ENCODE results near the gene TGIF1. TPM values are rescaled to one million over a fixed set of nuclear protein-coding genes. Genes with fewer than 3 reads are reported as not detected.

Gene TGIF1
- total and polyA plus RNA-seq, 9 donors: 36.2 to 53.3 (median 47.0) TPM

GRCh38 chr18:3480827-3481573 lies 31.0 kb downstream of the TGIF1 start:
- H3K27ac ChIP-seq (ENCODE audit: low read length): no peak overlapping the region
- WGBS (ENCODE audit: insufficient coverage): no CpG with 5 or more reads among the region's 5 CpGs
- no peaks in the 10 kb centered on the region for H3K9me3 ChIP-seq (replicated peaks; ENCODE audit: control insufficient read depth, low read depth, low read length)
- no peaks in the 10 kb centered on the region for H3K36me3 ChIP-seq (ENCODE audit: control insufficient read depth, insufficient read depth, low read length)
- peaks cover 9% of the 10 kb centered on the region for H3K4me1 ChIP-seq (ENCODE audit: control insufficient read depth, insufficient read depth, low read length)
- H3K27me3 ChIP-seq (ENCODE audit: control insufficient read depth, insufficient read depth, low read length): no peaks in the 10 kb centered on the region
- DNase-seq: no peak
- H3K4me3 ChIP-seq (ENCODE audit: low read length): no peak overlapping the region

GRCh38 chr18:3481696-3482210 lies 31.8 kb downstream of the TGIF1 start:
- Histone ChIP-seq H3K27me3 (ENCODE audit: control insufficient read depth, insufficient read depth, low read length) (no peaks in the 10 kb centered on the region), H3K9me3 (replicated peaks; ENCODE audit: control insufficient read depth, low read depth, low read length) (no peaks in the 10 kb centered on the region), H3K27ac (ENCODE audit: low read length) (no peak overlapping the region), H3K4me1 (ENCODE audit: control insufficient read depth, insufficient read depth, low read length) (peaks cover 9% of the 10 kb centered on the region), H3K36me3 (ENCODE audit: control insufficient read depth, insufficient read depth, low read length) (no peaks in the 10 kb centered on the region), H3K4me3 (ENCODE audit: low read length) (no peak overlapping the region)
- WGBS (ENCODE audit: insufficient coverage): no CpG with 5 or more reads among the region's 5 CpGs
- peak; percentile 80 for DNase-seq

- H3K9me3 ChIP-seq (replicated peaks; ENCODE audit: control insufficient read depth, low read depth, low read length): no peaks in the 10 kb centered on the region
- no peak overlapping the region for H3K27ac ChIP-seq (ENCODE audit: low read length)
- H3K4me3 ChIP-seq (ENCODE audit: low read length): no peak overlapping the region
- no CpG with 5 or more reads among the region's 3 CpGs for WGBS (ENCODE audit: insufficient coverage)
- DNase-seq: no peak
- H3K36me3 ChIP-seq (ENCODE audit: control insufficient read depth, insufficient read depth, low read length): no peaks in the 10 kb centered on the region
- no peaks in the 10 kb centered on the region for H3K27me3 ChIP-seq (ENCODE audit: control insufficient read depth, insufficient read depth, low read length)
- H3K4me1 ChIP-seq (ENCODE audit: control insufficient read depth, insufficient read depth, low read length): peaks cover 9% of the 10 kb centered on the region
These were observed 32.3 kb downstream of the TGIF1 start for GRCh38 chr18:3482258-3482657.

GRCh38 chr18:3485153-3486149 lies 35.5 kb downstream of the TGIF1 start:
- no peaks in the 10 kb centered on the region for H3K36me3 ChIP-seq (ENCODE audit: control insufficient read depth, insufficient read depth, low read length)
- no peak for DNase-seq
- no CpG with 5 or more reads among the region's 9 CpGs for WGBS (ENCODE audit: insufficient coverage)
- H3K9me3 ChIP-seq (replicated peaks; ENCODE audit: control insufficient read depth, low read depth, low read length): no peaks in the 10 kb centered on the region
- H3K27ac ChIP-seq (ENCODE audit: low read length): no peak overlapping the region
- peaks cover 9% of the 10 kb centered on the region for H3K4me1 ChIP-seq (ENCODE audit: control insufficient read depth, insufficient read depth, low read length)
- H3K27me3 ChIP-seq (ENCODE audit: control insufficient read depth, insufficient read depth, low read length): no peaks in the 10 kb centered on the region
- H3K4me3 ChIP-seq (ENCODE audit: low read length): no peak overlapping the region

GRCh38 chr18:3486512-3486911 lies 36.5 kb downstream of the TGIF1 start:
- DNase-seq: no peak

GRCh38 chr18:3489462-3489861 lies 39.5 kb downstream of the TGIF1 start:
- H3K4me1 ChIP-seq (ENCODE audit: control insufficient read depth, insufficient read depth, low read length): no peaks in the 10 kb centered on the region
- H3K36me3 ChIP-seq (ENCODE audit: control insufficient read depth, insufficient read depth, low read length): no peaks in the 10 kb centered on the region
- DNase-seq: no peak
- no peaks in the 10 kb centered on the region for H3K27me3 ChIP-seq (ENCODE audit: control insufficient read depth, insufficient read depth, low read length)
- WGBS (ENCODE audit: insufficient coverage): 40% methylated on average over 1 of the region's 6 CpGs
- no peak overlapping the region for H3K4me3 ChIP-seq (ENCODE audit: low read length)
- no peak overlapping the region for H3K27ac ChIP-seq (ENCODE audit: low read length)
- no peaks in the 10 kb centered on the region for H3K9me3 ChIP-seq (replicated peaks; ENCODE audit: control insufficient read depth, low read depth, low read length)

More at GRCh38 chr18:3486512-3486911, 36.5 kb downstream of the TGIF1 start:
- Histone ChIP-seq H3K9me3 (replicated peaks; ENCODE audit: control insufficient read depth, low read depth, low read length) (no peaks in the 10 kb centered on the region), H3K36me3 (ENCODE audit: control insufficient read depth, insufficient read depth, low read length) (no peaks in the 10 kb centered on the region), H3K27me3 (ENCODE audit: control insufficient read depth, insufficient read depth, low read length) (no peaks in the 10 kb centered on the region), H3K4me1 (ENCODE audit: control insufficient read depth, insufficient read depth, low read length) (peaks cover 6% of the 10 kb centered on the region), H3K27ac (ENCODE audit: low read length) (no peak overlapping the region), H3K4me3 (ENCODE audit: low read length) (no peak overlapping the region)
- 62% methylated on average over 7 of the region's 7 CpGs for WGBS (ENCODE audit: insufficient coverage)

- Histone ChIP-seq H3K27ac (ENCODE audit: low read length) (no peak overlapping the region), H3K4me3 (ENCODE audit: low read length) (no peak overlapping the region), H3K36me3 (ENCODE audit: control insufficient read depth, insufficient read depth, low read length) (no peaks in the 10 kb centered on the region), H3K9me3 (replicated peaks; ENCODE audit: control insufficient read depth, low read depth, low read length) (no peaks in the 10 kb centered on the region), H3K4me1 (ENCODE audit: control insufficient read depth, insufficient read depth, low read length) (no peaks in the 10 kb centered on the region), H3K27me3 (ENCODE audit: control insufficient read depth, insufficient read depth, low read length) (no peaks in the 10 kb centered on the region)
- no CpG with 5 or more reads among the region's 1 CpG for WGBS (ENCODE audit: insufficient coverage)
- no peak for DNase-seq
These were observed 42.1 kb downstream of the TGIF1 start for GRCh38 chr18:3491981-3492555.

- no CpG with 5 or more reads among the region's 2 CpGs for WGBS (ENCODE audit: insufficient coverage)
- Histone ChIP-seq H3K4me1 (ENCODE audit: control insufficient read depth, insufficient read depth, low read length) (no peaks in the 10 kb centered on the region), H3K36me3 (ENCODE audit: control insufficient read depth, insufficient read depth, low read length) (no peaks in the 10 kb centered on the region), H3K9me3 (replicated peaks; ENCODE audit: control insufficient read depth, low read depth, low read length) (no peaks in the 10 kb centered on the region), H3K4me3 (ENCODE audit: low read length) (no peak overlapping the region), H3K27ac (ENCODE audit: low read length) (no peak overlapping the region), H3K27me3 (ENCODE audit: control insufficient read depth, insufficient read depth, low read length) (no peaks in the 10 kb centered on the region)
- no peak for DNase-seq
These were observed 42.7 kb downstream of the TGIF1 start for GRCh38 chr18:3492721-3493120.

- no peak overlapping the region for H3K27ac ChIP-seq (ENCODE audit: low read length)
- no peak overlapping the region for H3K4me3 ChIP-seq (ENCODE audit: low read length)
- H3K4me1 ChIP-seq (ENCODE audit: control insufficient read depth, insufficient read depth, low read length): peaks cover under 1% of the 10 kb centered on the region
- no peaks in the 10 kb centered on the region for H3K36me3 ChIP-seq (ENCODE audit: control insufficient read depth, insufficient read depth, low read length)
- 50% methylated on average over 1 of the region's 9 CpGs for WGBS (ENCODE audit: insufficient coverage)
- H3K27me3 ChIP-seq (ENCODE audit: control insufficient read depth, insufficient read depth, low read length): peaks cover 3% of the 10 kb centered on the region
- peak; percentile 35 for DNase-seq
- H3K9me3 ChIP-seq (replicated peaks; ENCODE audit: control insufficient read depth, low read depth, low read length): no peaks in the 10 kb centered on the region
These were observed 43.7 kb downstream of the TGIF1 start for GRCh38 chr18:3493501-3494244.

Measured in muscle of leg (tissue), 11 donors.